Smooth muscle cell (in vitro differentiated cells): ENCODE data around the gene SNAPC5. TPM values are rescaled to one million over a fixed set of nuclear protein-coding genes. Genes with fewer than 3 reads are reported as not detected.
"Not testable (repeated sequence)": the region's sequence is repeated elsewhere in the genome, so short reads cannot be mapped to it uniquely, and the experiment has no call there.

Source experiments
- DNase-seq: peaks from one replicate; lab custom pipeline; 2025; ENCODE audit not compliant: unreplicated experiment; lab: John Stamatoyannopoulos, UW
- H2AFZ ChIP-seq: fragments of 200-600 bp; sonication (generic); 2 replicates; pipeline ENCODE4 v1.6.0; 2016; ENCODE audit warnings: antibody characterized with exemption, low read depth, mild to moderate bottlenecking
- H3F3A ChIP-seq: fragments of 200-600 bp; sonication (generic); 2 replicates; pipeline ENCODE4 v1.6.0; 2017; ENCODE audit warnings: antibody characterized with exemption, low read depth
- H3K27ac ChIP-seq: fragments of 200-600 bp; sonication (generic); 2 replicates; pipeline ENCODE4 v1.5.1; 2016; ENCODE audit warnings: low read depth, mild to moderate bottlenecking
- H3K27me3 ChIP-seq: fragments of 200-600 bp; sonication (generic); 2 replicates; pipeline ENCODE4 v1.6.1; 2016; ENCODE audit warnings: low read depth, mild to moderate bottlenecking
- H3K36me3 ChIP-seq: fragments of 200-600 bp; sonication (generic); 2 replicates; pipeline ENCODE4 v1.5.1; 2016; ENCODE audit warnings: low read depth
- H3K4me1 ChIP-seq: fragments of 200-600 bp; sonication (generic); 2 replicates; pipeline ENCODE4 v1.5.1; 2016; ENCODE audit warnings: low read depth
- H3K4me2 ChIP-seq: fragments of 200-600 bp; sonication (generic); 2 replicates; pipeline ENCODE4 v1.6.0; 2016; ENCODE audit warnings: mild to moderate bottlenecking
- H3K4me3 ChIP-seq: fragments of 200-600 bp; sonication (generic); 2 replicates; pipeline ENCODE4 v1.5.1; 2016; ENCODE audit warnings: mild to moderate bottlenecking
- H3K79me2 ChIP-seq: fragments of 200-600 bp; sonication (generic); 2 replicates; pipeline ENCODE4 v1.6.0; 2016; ENCODE audit warnings: low read depth, mild to moderate bottlenecking
- H3K9ac ChIP-seq: fragments of 200-600 bp; sonication (generic); 2 replicates; pipeline ENCODE4 v1.6.0; 2016; ENCODE audit warnings: low read depth
- H3K9me3 ChIP-seq: fragments of 200-600 bp; sonication (generic); replicated peaks from 2 replicates; pipeline ENCODE4 v1.5.1; 2016; ENCODE audit warnings: low read depth
- H4K20me1 ChIP-seq: fragments of 200-600 bp; sonication (generic); 2 replicates; pipeline ENCODE4 v1.6.0; 2016; ENCODE audit warnings: low read depth
- CTCF ChIP-seq: fragments of 200-600 bp; sonication (generic); IDR thresholded peaks from 2 replicates; pipeline ENCODE4 v1.5.1; 2017; ENCODE audit warnings: borderline replicate concordance, mild to moderate bottlenecking, antibody characterized with exemption; ENCODE audit not compliant: insufficient read depth, poor library complexity, severe bottlenecking
- WGBS: methylation state at CpG from one replicate; pipeline ENCODE4 v1.1.7; 2016; ENCODE audit warnings: low lambda C conversion rate; 5-methylcytosine and 5-hydroxymethylcytosine counted together
- polyA plus RNA-seq: library from polyadenylated mRNA; unstranded; fragments of >200 nt; fragmentation: Nextera tagmentation; extraction: Ambion mirVana; gene quantifications from 2 replicates; pipeline ENCODE4 v1.2.1, GENCODE V29; 2016
- total RNA-seq: library from RNA; depleted of rRNA; stranded (reverse); fragments of >200 nt; gene quantifications from 2 replicates; pipeline ENCODE4 v1.2.3, GENCODE V29; 2014

SNAPC5 gene
- total and polyA plus RNA-seq, 2 experiments from 2014 or later: 19.1 to 27.0 TPM

GRCh38 chr15:66467162-66468040 is 30.2 kb downstream of the SNAPC5 start:
- not testable (repeated sequence) for H3K79me2 ChIP-seq, H3F3A ChIP-seq, H3K4me3 ChIP-seq, H3K36me3 ChIP-seq, H3K27ac ChIP-seq, H2AFZ ChIP-seq, H3K27me3 ChIP-seq, DNase-seq, H4K20me1 ChIP-seq, H3K9ac ChIP-seq, H3K9me3 ChIP-seq, H3K4me2 ChIP-seq, H3K4me1 ChIP-seq
- WGBS: 93% methylated on average over 11 of the region's 11 CpGs

GRCh38 chr15:66465294-66465693 is 32.3 kb downstream of the SNAPC5 start:
- 97% methylated on average over 6 of the region's 6 CpGs for WGBS
- H3K27me3 ChIP-seq: not testable (repeated sequence)

GRCh38 chr15:66462627-66463026 is 34.9 kb downstream of the SNAPC5 start:
- Histone ChIP-seq H3K27me3 (no peaks in the 10 kb centered on the region), H3K79me2 (no peaks in the 10 kb centered on the region), H4K20me1 (no peaks in the 10 kb centered on the region), H3K36me3 (no peaks in the 10 kb centered on the region), H3K4me2 (no peak overlapping the region), H3K9me3 (no peaks in the 10 kb centered on the region), H2AFZ (no peak overlapping the region), H3K9ac (no peak overlapping the region), H3K27ac (no peak overlapping the region), H3K4me3 (no peak overlapping the region), H3K4me1 (no peaks in the 10 kb centered on the region), H3F3A (no peaks in the 10 kb centered on the region)
- TF ChIP-seq CTCF: no peak
- WGBS: 75% methylated on average over 4 of the region's 4 CpGs
- DNase-seq: no peak

More at GRCh38 chr15:66465294-66465693, 32.3 kb downstream of the SNAPC5 start:
- H3K9ac ChIP-seq, H3K36me3 ChIP-seq, H3K4me2 ChIP-seq, H2AFZ ChIP-seq, H3K4me3 ChIP-seq, H3K4me1 ChIP-seq, H3K27ac ChIP-seq, DNase-seq, H4K20me1 ChIP-seq, H3K79me2 ChIP-seq, H3F3A ChIP-seq, H3K9me3 ChIP-seq: not testable (repeated sequence)

DNA sequence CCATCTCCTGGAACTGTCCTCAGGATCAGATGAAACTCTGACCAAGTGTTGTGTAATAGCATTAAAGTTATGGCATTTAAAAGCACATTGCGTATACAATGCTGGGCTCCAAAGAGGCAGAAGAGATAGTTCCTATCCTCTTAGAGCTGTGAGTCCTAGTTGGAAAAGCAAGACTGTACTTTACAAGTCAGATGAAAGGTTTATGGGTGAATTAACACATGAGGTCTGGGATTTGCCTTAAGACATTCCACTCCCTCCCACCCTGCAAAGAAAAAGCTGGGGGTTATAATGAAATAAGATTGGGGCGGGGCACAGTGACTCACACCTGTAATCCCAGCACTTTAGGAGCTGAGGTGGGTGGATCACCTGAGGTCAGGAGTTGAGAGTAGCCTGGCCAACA is 35.6 kb downstream of the SNAPC5 start:
- Histone ChIP-seq H3K79me2 (no peaks in the 10 kb centered on the region), H3K27ac (no peak overlapping the region), H3K27me3 (no peaks in the 10 kb centered on the region), H3K4me2 (no peak overlapping the region), H3K9me3 (no peaks in the 10 kb centered on the region), H3K36me3 (no peaks in the 10 kb centered on the region), H3K4me3 (no peak overlapping the region), H2AFZ (no peak overlapping the region), H3K9ac (no peak overlapping the region), H4K20me1 (no peaks in the 10 kb centered on the region), H3F3A (no peaks in the 10 kb centered on the region), H3K4me1 (no peaks in the 10 kb centered on the region)
- TF ChIP-seq CTCF: no peak
- no peak for DNase-seq
- 78% methylated on average over 2 of the region's 2 CpGs for WGBS

DNA sequence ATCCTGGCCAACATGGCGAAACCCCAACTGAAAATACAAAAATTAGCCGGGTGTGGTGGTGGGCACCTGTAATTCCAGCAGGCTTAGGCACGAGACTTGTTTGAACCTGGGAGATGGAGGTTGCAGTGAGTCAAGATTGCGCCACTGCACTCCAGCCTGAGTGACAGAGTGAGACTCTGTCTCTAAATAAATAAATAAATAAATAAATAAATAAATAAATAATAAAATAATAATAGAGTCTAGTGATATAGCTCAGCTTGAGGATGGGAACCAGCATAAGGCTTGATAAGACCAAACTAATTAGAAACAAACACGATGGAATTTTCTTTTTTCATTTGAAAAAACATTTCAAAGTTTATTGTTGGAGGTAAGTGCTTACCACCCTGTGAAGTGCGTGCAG is 36.3 kb downstream of the SNAPC5 start:
- H3K9me3 ChIP-seq, H3K9ac ChIP-seq: not testable (repeated sequence)
- WGBS: 93% methylated on average over 6 of the region's 6 CpGs

More for the DNA sequence above, 36.3 kb downstream of the SNAPC5 start:
- not testable (repeated sequence) for H2AFZ ChIP-seq, H4K20me1 ChIP-seq, DNase-seq, H3F3A ChIP-seq, H3K27me3 ChIP-seq, H3K79me2 ChIP-seq, H3K36me3 ChIP-seq, H3K4me3 ChIP-seq, H3K4me1 ChIP-seq, H3K4me2 ChIP-seq, H3K27ac ChIP-seq
